Breast epithelium (tissue), 4 donors: Measurements from ENCODE around the gene CORO7. TPM values are rescaled to one million over a fixed set of nuclear protein-coding genes. Genes with fewer than 3 reads are reported as not detected.

Experiments used
- DNase-seq, 2 donors: peaks; one replicate each; pipeline ENCODE4 v3.0.0-alpha.2; 2019; ENCODE audit warnings: low spot score in 2 of 2
- H3K27ac ChIP-seq, 2 donors: fragments of 200-600 bp; sonication (generic) in 1 of 2; one replicate each; pipeline ENCODE4 v1.5.1; 2016 to 2019; ENCODE audit warnings: mild to moderate bottlenecking in 1 of 2
- H3K27me3 ChIP-seq, 2 donors: fragments of 200-600 bp; sonication (generic) in 1 of 2; one replicate each; pipeline versions ENCODE4 v1.5.1 to v1.6.0; 2017 to 2019; ENCODE audit warnings: control low read depth in 1 of 2, mild to moderate bottlenecking in 1 of 2
- H3K36me3 ChIP-seq: fragments of 200-600 bp; one replicate; pipeline ENCODE4 v1.5.1; 2019
- H3K4me1 ChIP-seq, 2 donors: fragments of 200-600 bp; sonication (generic); one replicate each; pipeline ENCODE4 v1.5.1; 2016 to 2019; ENCODE audit warnings: control low read depth in 1 of 2
- H3K4me3 ChIP-seq, 3 donors: fragments of 200-600 bp; sonication (generic); 1 replicate in 2 of 3; 2 replicates in 1 of 3; pipeline ENCODE4 v1.5.1; 2016 to 2019; ENCODE audit warnings: mild to moderate bottlenecking in 3 of 3, moderate library complexity in 2 of 3
- H3K9me3 ChIP-seq, 2 donors: fragments of 200-600 bp; sonication (generic) in 1 of 2; one replicate each; pipeline ENCODE4 v1.5.1; 2016 to 2019; ENCODE audit warnings: control low read depth in 1 of 2
- POLR2A ChIP-seq: fragments of 450-650 bp; IDR thresholded peaks from one replicate; pipeline ENCODE4 v1.6.1; 2016; ENCODE audit warnings: antibody characterized with exemption, mild to moderate bottlenecking, moderate library complexity
- POLR2AphosphoS5 ChIP-seq, 3 donors: sonication (generic); formaldehyde crosslinking; IDR thresholded peaks; one replicate each; pipeline ENCODE4 v1.6.1; 2017; ENCODE audit warnings: antibody characterized with exemption in 3 of 3
- intact Hi-C: fragments of 100-400 bp; cut with DNase I; formaldehyde crosslinking; loops from one replicate; pipeline ENCODE4 v1.15.1; 2023; ENCODE audit warnings: low total_unique reads
- total RNA-seq, 3 donors: library from RNA; depleted of rRNA; stranded (reverse); fragments of >200 nt; gene quantifications; one replicate each; pipeline ENCODE4 v1.1.0, GENCODE V29; 2016
- TF ChIP-seq, protein P1 (sequence below), 3 donors: fragments of 450-650 bp; IDR thresholded peaks; one replicate each; pipeline ENCODE4 v1.5.1; 2016 to 2017; ENCODE audit warnings: antibody characterized with exemption in 3 of 3, mild to moderate bottlenecking in 3 of 3, moderate library complexity in 3 of 3

The CORO7 gene
- total RNA-seq, 3 donors from 2014 or later = 19.7 to 25.9 (median 22.7) TPM

GRCh38 chr16:4378999-4379690, 37.3 kb downstream of the CORO7 start:
- no peak for DNase-seq
- no peaks in the 10 kb centered on the region for H3K27me3 ChIP-seq
- H3K4me3 ChIP-seq = no peak overlapping the region
- intact Hi-C loops = no loop called here
- H3K36me3 ChIP-seq = peaks cover 4% of the 10 kb centered on the region
- no peaks in the 10 kb centered on the region for H3K9me3 ChIP-seq
- no peak for TF ChIP-seq POLR2A
- TF ChIP-seq, protein P1, sequence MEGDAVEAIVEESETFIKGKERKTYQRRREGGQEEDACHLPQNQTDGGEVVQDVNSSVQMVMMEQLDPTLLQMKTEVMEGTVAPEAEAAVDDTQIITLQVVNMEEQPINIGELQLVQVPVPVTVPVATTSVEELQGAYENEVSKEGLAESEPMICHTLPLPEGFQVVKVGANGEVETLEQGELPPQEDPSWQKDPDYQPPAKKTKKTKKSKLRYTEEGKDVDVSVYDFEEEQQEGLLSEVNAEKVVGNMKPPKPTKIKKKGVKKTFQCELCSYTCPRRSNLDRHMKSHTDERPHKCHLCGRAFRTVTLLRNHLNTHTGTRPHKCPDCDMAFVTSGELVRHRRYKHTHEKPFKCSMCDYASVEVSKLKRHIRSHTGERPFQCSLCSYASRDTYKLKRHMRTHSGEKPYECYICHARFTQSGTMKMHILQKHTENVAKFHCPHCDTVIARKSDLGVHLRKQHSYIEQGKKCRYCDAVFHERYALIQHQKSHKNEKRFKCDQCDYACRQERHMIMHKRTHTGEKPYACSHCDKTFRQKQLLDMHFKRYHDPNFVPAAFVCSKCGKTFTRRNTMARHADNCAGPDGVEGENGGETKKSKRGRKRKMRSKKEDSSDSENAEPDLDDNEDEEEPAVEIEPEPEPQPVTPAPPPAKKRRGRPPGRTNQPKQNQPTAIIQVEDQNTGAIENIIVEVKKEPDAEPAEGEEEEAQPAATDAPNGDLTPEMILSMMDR (IDR thresholded peaks at IDR 0.05) = no peak
- TF ChIP-seq POLR2AphosphoS5 (IDR thresholded peaks at IDR 0.05) = no peak
- peaks cover 19 to 50% of the 10 kb centered on the region in 2 donors for H3K4me1 ChIP-seq
- peak overlapping the region; percentile 91 to 97 for H3K27ac ChIP-seq

DNA sequence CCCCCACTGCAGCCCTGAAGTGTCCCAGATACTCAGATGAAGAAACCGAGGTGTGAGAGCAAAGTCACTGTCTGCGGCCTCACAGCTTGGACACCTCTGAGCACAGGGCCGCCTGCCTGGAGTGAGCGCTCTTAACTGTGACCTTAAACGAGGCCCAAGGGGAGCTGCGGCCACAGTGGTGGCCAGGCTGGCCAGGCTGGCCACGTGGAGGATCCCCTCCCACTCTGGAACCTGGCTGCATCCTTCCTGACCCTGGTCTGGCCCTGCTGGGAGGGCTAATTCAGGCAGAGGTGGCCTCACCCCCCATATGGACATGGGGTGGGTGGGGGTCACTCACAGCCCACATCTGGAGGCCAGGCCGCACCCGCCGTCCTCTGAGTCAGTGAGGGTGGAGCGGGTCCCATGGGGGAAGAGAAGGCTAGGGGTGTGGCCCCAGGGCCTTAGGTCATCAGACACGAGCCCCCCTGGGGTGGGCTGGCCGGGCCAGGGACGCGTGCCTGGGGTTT, 38.2 kb downstream of the CORO7 start:
- Histone ChIP-seq H3K4me1 (peaks cover 25 to 56% of the 10 kb centered on the region in 2 donors), H3K36me3 (peaks cover 4% of the 10 kb centered on the region), H3K9me3 (no peaks in the 10 kb centered on the region), H3K27me3 (no peaks in the 10 kb centered on the region), H3K27ac (peak overlapping the region; percentile 91 to 97), H3K4me3 (no peak overlapping the region)
- DNase-seq = no peak
- intact Hi-C loops = no loop called here
- peak in 2 of 3 donors; percentile 42 to 80 for TF ChIP-seq POLR2AphosphoS5 (IDR thresholded peaks at IDR 0.05)
- no peak for TF ChIP-seq POLR2A

DNA sequence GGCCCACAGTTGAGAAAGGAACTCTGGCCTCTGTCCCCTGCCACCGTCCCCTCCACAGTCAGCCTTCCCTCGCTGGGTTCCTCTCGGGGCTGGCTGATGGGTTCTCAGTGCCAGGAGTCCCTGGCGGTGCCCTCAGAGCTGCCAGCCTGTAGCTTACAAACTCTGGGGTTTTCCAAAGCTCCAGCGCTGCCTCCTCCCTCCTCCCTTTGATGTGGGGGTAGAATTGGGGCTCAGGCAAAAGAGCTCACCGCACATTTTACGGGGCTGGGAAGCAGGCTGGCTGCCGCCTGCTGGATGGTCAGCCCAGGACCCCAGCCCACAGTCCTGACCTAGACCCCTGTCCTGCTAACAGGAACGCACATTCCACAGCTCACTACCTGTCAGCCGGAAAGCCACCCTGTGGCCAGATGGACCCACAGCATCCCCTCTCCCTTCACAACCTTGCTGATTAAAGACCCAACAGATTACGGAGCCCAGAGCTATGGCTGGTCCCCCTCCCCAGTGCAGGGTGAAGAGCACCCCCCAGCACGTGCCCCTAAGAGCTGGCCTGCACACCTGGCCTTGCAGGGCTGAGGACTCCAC, 38.7 kb downstream of the CORO7 start:
- intact Hi-C loops = no loop called here
- H3K27ac ChIP-seq = peak overlapping the region; percentile 91 to 97
- DNase-seq = no peak
- peaks cover 4% of the 10 kb centered on the region for H3K36me3 ChIP-seq
- no peaks in the 10 kb centered on the region for H3K9me3 ChIP-seq
- TF ChIP-seq, protein P1 (IDR thresholded peaks at IDR 0.05) = peak in 1 of 3 donors; percentile 6
- no peak for TF ChIP-seq POLR2A
- peaks cover 30 to 59% of the 10 kb centered on the region in 2 donors for H3K4me1 ChIP-seq
- H3K4me3 ChIP-seq = peak overlapping the region in 1 of 3 donors; percentile 53
- H3K27me3 ChIP-seq = no peaks in the 10 kb centered on the region

DNA sequence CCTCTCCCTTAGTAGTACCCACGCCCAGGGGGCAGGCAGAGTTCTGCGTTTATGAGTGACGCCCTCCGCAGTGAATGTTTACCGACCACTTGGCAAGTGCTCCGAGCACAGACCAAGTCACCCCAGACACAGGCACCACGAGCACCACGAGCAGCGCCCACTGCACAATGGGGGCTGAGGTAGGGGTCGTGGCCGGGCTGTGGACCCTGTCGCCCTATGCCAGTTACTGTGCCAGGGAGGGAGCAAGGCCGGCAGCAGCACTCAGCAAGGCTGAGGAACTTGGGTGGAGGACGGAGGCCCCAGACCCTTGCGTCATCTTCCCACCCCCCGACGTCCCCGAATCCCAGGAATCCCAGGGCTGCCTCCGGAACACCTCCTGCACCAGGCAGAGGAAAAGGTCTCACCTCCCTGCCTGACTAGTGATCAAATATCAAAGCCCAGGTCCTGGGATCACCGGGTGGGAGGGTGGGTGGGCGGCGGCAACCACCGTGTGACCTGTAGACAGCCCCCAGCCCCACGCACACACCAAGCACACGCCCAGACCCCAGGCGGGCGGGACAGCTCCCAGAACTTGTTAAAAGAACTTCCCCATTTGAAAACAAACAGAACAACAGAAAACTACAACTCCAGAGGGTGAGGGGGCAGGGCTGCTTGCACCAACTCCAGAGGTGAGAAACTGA, 39.4 kb downstream of the CORO7 start:
- Histone ChIP-seq H3K4me3 (peak overlapping the region; percentile 15 to 53 (median 17)), H3K27ac (peak overlapping the region; percentile 91 to 97), H3K9me3 (no peaks in the 10 kb centered on the region), H3K36me3 (peaks cover 2% of the 10 kb centered on the region), H3K27me3 (no peaks in the 10 kb centered on the region), H3K4me1 (peaks cover 30 to 59% of the 10 kb centered on the region in 2 donors)
- no peak for DNase-seq
- TF ChIP-seq POLR2A = no peak
- no peak for TF ChIP-seq POLR2AphosphoS5 (IDR thresholded peaks at IDR 0.05)
- TF ChIP-seq, protein P1 (IDR thresholded peaks at IDR 0.05) = no peak
- intact Hi-C loops = no loop called here

- DNase-seq = peak; percentile 47 to 71
- peaks cover 30 to 61% of the 10 kb centered on the region in 2 donors for H3K4me1 ChIP-seq
- peak overlapping the region; percentile 91 to 97 for H3K27ac ChIP-seq
- no peaks in the 10 kb centered on the region for H3K36me3 ChIP-seq
- H3K9me3 ChIP-seq = no peaks in the 10 kb centered on the region
- intact Hi-C loops = no loop called here
- no peaks in the 10 kb centered on the region for H3K27me3 ChIP-seq
- TF ChIP-seq POLR2AphosphoS5 (IDR thresholded peaks at IDR 0.05) = peak in 2 of 3 donors; percentile 11 to 26
- no peak for TF ChIP-seq POLR2A
- H3K4me3 ChIP-seq = peak overlapping the region; percentile 15 to 53 (median 17)
Observed at GRCh38 chr16:4376126-4376892, 40.1 kb downstream of the CORO7 start.
